GM12873 (cell line): ENCODE data around the gene NAPB.

Experiments
- TF ChIP-seq, protein P1 (sequence below): IDR thresholded peaks from 2 replicates; pipeline ENCODE4 v1.5.1; 2012; ENCODE audit warnings: low read depth, mild to moderate bottlenecking, moderate library complexity, low read length, control low read depth; ENCODE audit not compliant: insufficient read depth; ENCODE audit errors: missing control alignments

Gene NAPB

DNA sequence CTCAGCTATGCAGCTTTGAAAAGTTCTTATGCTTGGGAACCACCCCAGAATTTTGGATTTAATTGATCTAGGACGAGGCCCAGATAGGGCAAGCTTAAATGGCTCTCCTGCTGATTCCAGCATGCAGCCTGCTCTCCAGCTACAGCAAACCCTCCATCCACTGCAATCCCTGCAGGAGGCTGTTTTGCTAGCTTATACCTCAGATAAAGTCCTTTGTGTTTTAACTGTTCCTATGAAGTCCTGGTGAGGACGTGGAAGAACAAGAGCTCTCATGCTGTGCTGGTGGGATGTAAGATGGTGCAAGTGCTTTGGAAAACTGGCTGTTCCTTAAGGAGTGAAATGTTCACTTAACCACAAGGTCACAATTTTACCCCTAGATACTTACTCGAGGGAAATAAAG lies 96.2 kb downstream of the NAPB start:
- TF ChIP-seq, protein P1, sequence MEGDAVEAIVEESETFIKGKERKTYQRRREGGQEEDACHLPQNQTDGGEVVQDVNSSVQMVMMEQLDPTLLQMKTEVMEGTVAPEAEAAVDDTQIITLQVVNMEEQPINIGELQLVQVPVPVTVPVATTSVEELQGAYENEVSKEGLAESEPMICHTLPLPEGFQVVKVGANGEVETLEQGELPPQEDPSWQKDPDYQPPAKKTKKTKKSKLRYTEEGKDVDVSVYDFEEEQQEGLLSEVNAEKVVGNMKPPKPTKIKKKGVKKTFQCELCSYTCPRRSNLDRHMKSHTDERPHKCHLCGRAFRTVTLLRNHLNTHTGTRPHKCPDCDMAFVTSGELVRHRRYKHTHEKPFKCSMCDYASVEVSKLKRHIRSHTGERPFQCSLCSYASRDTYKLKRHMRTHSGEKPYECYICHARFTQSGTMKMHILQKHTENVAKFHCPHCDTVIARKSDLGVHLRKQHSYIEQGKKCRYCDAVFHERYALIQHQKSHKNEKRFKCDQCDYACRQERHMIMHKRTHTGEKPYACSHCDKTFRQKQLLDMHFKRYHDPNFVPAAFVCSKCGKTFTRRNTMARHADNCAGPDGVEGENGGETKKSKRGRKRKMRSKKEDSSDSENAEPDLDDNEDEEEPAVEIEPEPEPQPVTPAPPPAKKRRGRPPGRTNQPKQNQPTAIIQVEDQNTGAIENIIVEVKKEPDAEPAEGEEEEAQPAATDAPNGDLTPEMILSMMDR, result no peak
